GM12878 (cell line): ENCODE data around the gene FAP. TPM values are rescaled to one million over a fixed set of nuclear protein-coding genes. Genes with fewer than 3 reads are reported as not detected.

Experiments
- ATAC-seq: fragments of 200-7000 bp; cut with Tn5 transposase; 3 replicates; pipeline ENCODE4 v1.9.1; 2020; ENCODE audit warnings: mild to moderate bottlenecking, moderate library complexity
- BruUV-seq: library from RNA; stranded (reverse); fragments of 400-500 nt; replicated peaks from 2 replicates; lab custom pipeline; 2021; lab: Mats Ljungman, UMichigan
- CTCF ChIA-PET: fragments of 300-600 bp; sonication (Branson Sonifier 250); formaldehyde crosslinking; extraction: SDS; loops from one replicate; lab custom pipeline; 2021; ENCODE audit warnings: inconsistent platforms; lab: Yijun Ruan, JAX
- POLR2A ChIA-PET: fragments of 350-600 bp; formaldehyde crosslinking; extraction: SDS; loops from one replicate; lab custom pipeline; 2021; ENCODE audit warnings: inconsistent platforms; lab: Charles Lee
- RAD21 ChIA-PET: fragments of 300-600 bp; sonication (Branson Sonifier 250); formaldehyde crosslinking; loops from one replicate; lab custom pipeline; 2023; ENCODE audit warnings: antibody characterized with exemption; ENCODE audit not compliant: unreplicated experiment; lab: Charles Lee
- SMC1A ChIA-PET: fragments of 300-600 bp; sonication (Branson Sonifier 250); formaldehyde crosslinking; loops from one replicate; lab custom pipeline; 2023; ENCODE audit not compliant: unreplicated experiment, uncharacterized antibody; lab: Charles Lee
- DNase-seq: peaks from one replicate; pipeline ENCODE4 v3.0.0-alpha.2; 2011; ENCODE audit warnings: low read depth, low spot score
- FAIRE-seq: peaks from 3 replicates; lab custom pipeline; 2011; peaks lifted over from hg19 to GRCh38; lab: Jason Lieb, UNC
- H2AFZ ChIP-seq: 2 replicates; pipeline ENCODE4 v1.6.0; 2011; ENCODE audit warnings: low read depth, low read length, control low read depth; ENCODE audit not compliant: control insufficient read depth
- H3K27ac ChIP-seq: 2 replicates; pipeline ENCODE4 v1.5.1; 2011; ENCODE audit warnings: control low read depth; ENCODE audit not compliant: control insufficient read depth, insufficient read depth
- H3K27me3 ChIP-seq, 2 experiments: replicated peaks in 1 of 2; 2 replicates each; pipeline versions ENCODE4 v1.6.0 to v1.6.1; 2011; ENCODE audit warnings: low read length in 1 of 2; ENCODE audit not compliant: control insufficient read depth in 2 of 2, insufficient read depth in 2 of 2
- H3K36me3 ChIP-seq, 2 experiments: 2 replicates each; pipeline ENCODE4 v1.5.1; 2011; ENCODE audit warnings: low read length in 1 of 2; ENCODE audit not compliant: control insufficient read depth in 2 of 2, insufficient read depth in 2 of 2
- H3K4me1 ChIP-seq: 2 replicates; pipeline ENCODE4 v1.6.1; 2011; ENCODE audit warnings: mild to moderate bottlenecking, low read length, moderate library complexity, mixed read lengths; ENCODE audit not compliant: control insufficient read depth, insufficient read depth
- H3K4me2 ChIP-seq: 2 replicates; pipeline ENCODE4 v1.6.0; 2011; ENCODE audit warnings: control low read depth; ENCODE audit not compliant: control insufficient read depth, insufficient read depth
- H3K4me3 ChIP-seq: fragments of 200-600 bp; sonication (generic); 2 replicates; pipeline ENCODE4 v1.5.1; 2016
- H3K79me2 ChIP-seq: 2 replicates; pipeline ENCODE4 v1.6.0; 2011; ENCODE audit warnings: low read length; ENCODE audit not compliant: control insufficient read depth, insufficient read depth
- H3K9ac ChIP-seq: 2 replicates; pipeline ENCODE4 v1.8.0; 2011; ENCODE audit warnings: low read length, control low read depth, mixed read lengths; ENCODE audit not compliant: control insufficient read depth, insufficient read depth
- H3K9me3 ChIP-seq: replicated peaks from 3 replicates; pipeline ENCODE4 v1.5.1; 2011; ENCODE audit warnings: mild to moderate bottlenecking, low read length; ENCODE audit not compliant: control insufficient read depth, insufficient read depth
- H4K20me1 ChIP-seq: 2 replicates; pipeline ENCODE4 v1.6.0; 2011; ENCODE audit not compliant: control insufficient read depth, insufficient read depth
- BMI1 ChIP-seq: fragments of 450-650 bp; IDR thresholded peaks from 2 replicates; pipeline ENCODE4 v1.6.1; 2016; ENCODE audit warnings: mild to moderate bottlenecking, moderate library complexity, borderline replicate concordance
- CBFB ChIP-seq: IDR thresholded peaks from 2 replicates; pipeline ENCODE4 v1.6.1; 2016; ENCODE audit warnings: antibody characterized with exemption, low read depth
- DPF2 ChIP-seq: fragments of 450-650 bp; IDR thresholded peaks from 2 replicates; pipeline ENCODE4 v1.6.1; 2017; ENCODE audit warnings: mild to moderate bottlenecking
- GATAD2B ChIP-seq: fragments of 450-650 bp; conservative IDR thresholded peaks from 2 replicates; pipeline ENCODE4 v1.6.1; 2017; ENCODE audit warnings: low read depth, mild to moderate bottlenecking, moderate library complexity
- HDAC2 ChIP-seq: fragments of 200-600 bp; sonication (generic); IDR thresholded peaks from 2 replicates; pipeline ENCODE4 v1.6.1; 2017
- LARP7 ChIP-seq: fragments of 450-650 bp; IDR thresholded peaks from 2 replicates; pipeline ENCODE4 v1.6.1; 2017; ENCODE audit warnings: mild to moderate bottlenecking
- NR2F1 ChIP-seq: fragments of 450-650 bp; conservative IDR thresholded peaks from 2 replicates; pipeline ENCODE4 v1.6.1; 2017; ENCODE audit warnings: mild to moderate bottlenecking
- POLR2AphosphoS5 ChIP-seq: IDR thresholded peaks from 2 replicates; pipeline ENCODE4 v1.6.1; 2011; ENCODE audit warnings: mild to moderate bottlenecking, low read length, inconsistent platforms
- RCOR1 ChIP-seq: conservative IDR thresholded peaks from 2 replicates; pipeline ENCODE4 v1.6.1; 2012; ENCODE audit warnings: low read depth, low read length, improper control_type of control experiment
- SIN3A ChIP-seq: IDR thresholded peaks from 2 replicates; pipeline ENCODE4 v1.6.1; 2012; ENCODE audit warnings: low read depth, low read length, improper control_type of control experiment
- SMARCA5 ChIP-seq: fragments of 450-650 bp; IDR thresholded peaks from 2 replicates; pipeline ENCODE4 v1.6.1; 2017; ENCODE audit warnings: mild to moderate bottlenecking
- SP1 ChIP-seq: IDR thresholded peaks from one replicate; pipeline ENCODE4 v1.6.1; 2011; ENCODE audit warnings: low read depth, low read length
- TARDBP ChIP-seq: IDR thresholded peaks from 2 replicates; pipeline ENCODE4 v1.6.1; 2016; ENCODE audit warnings: borderline replicate concordance
- ZBED1 ChIP-seq: IDR thresholded peaks from 2 replicates; pipeline ENCODE4 v1.6.1; 2016; ENCODE audit warnings: borderline replicate concordance
- ZNF207 ChIP-seq: fragments of 450-650 bp; IDR thresholded peaks from 2 replicates; pipeline ENCODE4 v1.6.1; 2014; ENCODE audit warnings: antibody characterized with exemption, mild to moderate bottlenecking, borderline replicate concordance
- WGBS: methylation state at CpG from one replicate; pipeline ENCODE4 v1.1.6; 2016; ENCODE audit warnings: low lambda C conversion rate; ENCODE audit not compliant: insufficient replicate concordance, insufficient coverage; ENCODE audit errors: missing lambda C conversion rate; 5-methylcytosine and 5-hydroxymethylcytosine counted together
- in situ Hi-C: fragments of 300-500 bp; cut with MboI; formaldehyde crosslinking; loops from 9 replicates; pipeline ENCODE4 v1.14.3; 2018; ENCODE audit warnings: mixed read lengths
- intact Hi-C: fragments of 100-400 bp; cut with micrococcal nuclease; formaldehyde crosslinking; loops from one replicate; pipeline ENCODE4 v1.14.2; 2022; ENCODE audit not compliant: unreplicated experiment
- polyA plus RNA-seq, 11 experiments: library from polyadenylated mRNA; depleted of rRNA in 4 of 11; unstranded in 6 of 11; stranded (reverse) in 5 of 11; fragments of >200 nt; fragmentation: Nextera tagmentation in 4 of 11; fragmentation: Illumina TruSeq in 1 of 11; extraction: Ambion mirVana in 4 of 11; extraction: Trizol in 1 of 11; gene quantifications; 1 replicate in 1 of 11; 2 replicates in 10 of 11; pipeline versions ENCODE4 v1.2.1 to v1.2.3, GENCODE V29; 2011 to 2016; ENCODE audit warnings: inconsistent platforms in 2 of 11, missing spikeins in 2 of 11, low read depth in 1 of 11
- total RNA-seq, 4 experiments: library from RNA; depleted of rRNA in 3 of 4; stranded (reverse); fragments of >200 nt in 3 of 4; fragmentation: Illumina TruSeq in 1 of 4; extraction: Trizol in 1 of 4; gene quantifications; 2 replicates each; pipeline versions ENCODE4 v1.2.1 to v1.2.3, GENCODE V29; 2013 to 2021
- TF ChIP-seq, protein P1 (sequence below): fragments of 450-650 bp; formaldehyde crosslinking; IDR thresholded peaks from 2 replicates; pipeline ENCODE4 v1.4.0; 2022; ENCODE audit warnings: mild to moderate bottlenecking, moderate library complexity

FAP gene
- total and polyA plus RNA-seq, 10 of the 15 experiments (the other 5 are each of a cell fraction or from before 2014, with no cell fraction given) = 0.16 TPM; not detected in 9

DNA sequence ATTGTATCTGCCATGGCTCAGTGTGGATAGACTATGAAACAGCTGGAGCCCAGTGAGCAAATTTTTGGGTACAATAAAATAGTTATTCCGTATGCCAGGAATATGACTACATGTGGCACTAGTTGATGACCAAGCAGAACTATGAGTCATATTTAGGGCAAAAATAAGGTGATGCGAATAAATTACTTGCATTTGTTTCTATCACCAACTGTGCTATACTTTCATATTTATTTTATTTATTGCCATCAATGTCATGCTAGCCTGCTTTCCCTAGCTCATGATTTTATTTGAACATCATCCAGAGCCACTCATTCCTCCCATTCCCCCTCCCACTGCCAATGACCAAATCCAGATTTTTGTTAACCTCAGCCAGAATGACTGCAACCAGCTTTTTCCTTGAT is 13.3 kb upstream of the FAP start:
- no peak for ATAC-seq
- whole genome bisulfite sequencing = 71% methylated on average over 2 of the region's 2 CpGs
- ChIA-PET SMC1A (interaction anchor here (0.6 to 0.8 kb wide), 2 partner anchors 14 to 1327 kb away, joined by 3 read pairs; partner anchors contain the start of gene FAP), POLR2A (no interaction called here), RAD21 (no interaction called here), CTCF (interaction anchor here (1.9 kb wide), 1 partner anchor 41 kb away, joined by 8 read pairs; no protein-coding TSS in a partner anchor)
- no peaks in the 10 kb centered on the region for H3K79me2 ChIP-seq
- H3K27me3 ChIP-seq = no peaks in the 10 kb centered on the region
- no peaks in the 10 kb centered on the region; a peak in 1 of 4 replicates for H3K36me3 ChIP-seq
- BruUV-seq = no TSS peak
- H4K20me1 ChIP-seq = no peaks in the 10 kb centered on the region
- no peak for FAIRE-seq
- TF ChIP-seq POLR2AphosphoS5 (no peak), NR2F1 (no peak), ZBED1 (no peak), CBFB (no peak)
- no peak overlapping the region for H3K9ac ChIP-seq
- no peaks in the 10 kb centered on the region for H3K9me3 ChIP-seq
- in situ Hi-C loops = no loop called here
- H3K4me2 ChIP-seq = no peak overlapping the region
- DNase-seq = no peak
- intact Hi-C loops = no loop called here
- H3K4me1 ChIP-seq = peaks cover 5% of the 10 kb centered on the region
- H3K4me3 ChIP-seq = no peak overlapping the region
- H3K27ac ChIP-seq = no peak overlapping the region
- H2AFZ ChIP-seq = no peak overlapping the region

GRCh38 chr2:162254236-162254871 is 11.1 kb upstream of the FAP start:
- Histone ChIP-seq H3K4me2 (no peak overlapping the region), H3K4me3 (no peak overlapping the region), H3K4me1 (no peaks in the 10 kb centered on the region), H3K79me2 (no peaks in the 10 kb centered on the region), H3K36me3 (no peaks in the 10 kb centered on the region), H3K9ac (no peak overlapping the region), H4K20me1 (no peaks in the 10 kb centered on the region), H3K27me3 (no peaks in the 10 kb centered on the region), H2AFZ (no peak overlapping the region), H3K9me3 (no peaks in the 10 kb centered on the region), H3K27ac (no peak overlapping the region)
- ChIA-PET POLR2A (no interaction called here), RAD21 (no interaction called here), CTCF (interaction anchor here (1.9 to 2.5 kb wide), 2 partner anchors 44 to 80 kb away, joined by 7 to 8 read pairs; no protein-coding TSS in a partner anchor), SMC1A (interaction anchor here (0.7 kb wide), 1 partner anchor 13 kb away, joined by 4 read pairs; no protein-coding TSS in a partner anchor)
- intact Hi-C loops = no loop called here
- FAIRE-seq (no peak), DNase-seq (no peak), ATAC-seq (peak; percentile 39; the same call in 2 of the 3 replicates)
- WGBS = 93% methylated on average over 2 of the region's 2 CpGs
- no TSS peak for BruUV-seq
- in situ Hi-C loops = no loop called here
- TF ChIP-seq TARDBP (no peak), POLR2AphosphoS5 (no peak), SP1 (no peak), ZNF207 (no peak), RCOR1 (no peak), SMARCA5 (no peak), HDAC2 (no peak), SIN3A (no peak), DPF2 (no peak), LARP7 (no peak), BMI1 (no peak), GATAD2B (no peak)
- TF ChIP-seq, protein P1, sequence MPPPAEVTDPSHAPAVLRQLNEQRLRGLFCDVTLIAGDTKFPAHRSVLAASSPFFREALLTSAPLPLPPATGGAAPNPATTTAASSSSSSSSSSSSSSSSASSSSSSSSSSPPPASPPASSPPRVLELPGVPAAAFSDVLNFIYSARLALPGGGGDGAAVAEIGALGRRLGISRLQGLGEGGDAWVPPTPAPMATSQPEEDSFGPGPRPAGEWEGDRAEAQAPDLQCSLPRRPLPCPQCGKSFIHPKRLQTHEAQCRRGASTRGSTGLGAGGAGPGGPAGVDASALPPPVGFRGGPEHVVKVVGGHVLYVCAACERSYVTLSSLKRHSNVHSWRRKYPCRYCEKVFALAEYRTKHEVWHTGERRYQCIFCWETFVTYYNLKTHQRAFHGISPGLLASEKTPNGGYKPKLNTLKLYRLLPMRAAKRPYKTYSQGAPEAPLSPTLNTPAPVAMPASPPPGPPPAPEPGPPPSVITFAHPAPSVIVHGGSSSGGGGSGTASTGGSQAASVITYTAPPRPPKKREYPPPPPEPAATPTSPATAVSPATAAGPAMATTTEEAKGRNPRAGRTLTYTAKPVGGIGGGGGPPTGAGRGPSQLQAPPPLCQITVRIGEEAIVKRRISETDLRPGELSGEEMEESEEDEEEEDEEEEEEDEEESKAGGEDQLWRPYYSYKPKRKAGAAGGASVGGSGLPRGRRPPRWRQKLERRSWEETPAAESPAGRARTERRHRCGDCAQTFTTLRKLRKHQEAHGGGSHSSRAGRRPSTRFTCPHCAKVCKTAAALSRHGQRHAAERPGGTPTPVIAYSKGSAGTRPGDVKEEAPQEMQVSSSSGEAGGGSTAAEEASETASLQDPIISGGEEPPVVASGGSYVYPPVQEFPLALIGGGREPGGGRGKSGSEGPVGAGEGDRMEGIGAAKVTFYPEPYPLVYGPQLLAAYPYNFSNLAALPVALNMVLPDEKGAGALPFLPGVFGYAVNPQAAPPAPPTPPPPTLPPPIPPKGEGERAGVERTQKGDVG = no peak
